Body of pancreas (tissue), 4 donors: Measurements from ENCODE around the gene S100A7. TPM values are rescaled to one million over a fixed set of nuclear protein-coding genes. Genes with fewer than 3 reads are reported as not detected.

Experiments
- ATAC-seq: fragments of 150-250 bp; one replicate; pipeline ENCODE4 v1.9.1; 2016
- DNase-seq, 4 donors: peaks; one replicate each; pipeline ENCODE4 v3.0.0-alpha.2; 2019
- H3K27ac ChIP-seq, 4 donors: fragments of 200-600 bp; sonication (generic); 1 replicate in 3 of 4; 2 replicates in 1 of 4; pipeline versions ENCODE4 v1.5.1 to v1.6.1; 2016 to 2019; ENCODE audit warnings: mild to moderate bottlenecking in 1 of 4, mixed read lengths in 1 of 4, moderate library complexity in 1 of 4
- H3K27me3 ChIP-seq, 2 donors: fragments of 200-600 bp; sonication (generic); one replicate each; pipeline ENCODE4 v1.6.0; 2016; ENCODE audit warnings: mild to moderate bottlenecking in 1 of 2
- H3K36me3 ChIP-seq, 2 donors: fragments of 200-600 bp; sonication (generic); replicated peaks in 1 of 2; 2 replicates each; pipeline ENCODE4 v1.5.1; 2016; ENCODE audit warnings: low read depth in 2 of 2; ENCODE audit not compliant: insufficient read depth in 1 of 2
- H3K4me1 ChIP-seq: fragments of 200-600 bp; sonication (generic); one replicate; pipeline ENCODE4 v1.6.0; 2016
- H3K4me3 ChIP-seq, 2 donors: fragments of 200-600 bp; sonication (generic); 1 replicate in 1 of 2; 2 replicates in 1 of 2; pipeline ENCODE4 v1.5.1; 2016 to 2019
- H3K9me3 ChIP-seq, 3 donors: fragments of 200-600 bp; sonication (generic); 1 replicate in 2 of 3; 2 replicates in 1 of 3; pipeline ENCODE4 v1.5.1; 2016
- CTCF ChIP-seq, 7 experiments: fragments of 450-650 bp in 4 of 7; fragments of 200-600 bp in 3 of 7; sonication (generic) in 3 of 7; IDR thresholded peaks; one replicate each; pipeline ENCODE4 v1.5.1; 2016 to 2019; ENCODE audit warnings: antibody characterized with exemption in 7 of 7
- POLR2A ChIP-seq, 3 donors: fragments of 450-650 bp; IDR thresholded peaks; one replicate each; pipeline ENCODE4 v1.6.1; 2016; ENCODE audit warnings: antibody characterized with exemption in 3 of 3, mild to moderate bottlenecking in 2 of 3
- WGBS, 2 donors: methylation state at CpG; one replicate each; pipeline ENCODE4 v1.1.5; 2017; 5-methylcytosine and 5-hydroxymethylcytosine counted together
- intact Hi-C: fragments of 100-400 bp; cut with DNase I; formaldehyde crosslinking; loops from one replicate; pipeline ENCODE4 v1.15.1; 2023
- total RNA-seq, 2 donors: library from RNA; depleted of rRNA; stranded (reverse); fragments of >200 nt; gene quantifications; one replicate each; pipeline ENCODE4 v1.1.0, GENCODE V29; 2016

Gene S100A7
- total RNA-seq, 2 donors from 2014 or later = not detected

GRCh38 chr1:153431002-153431401 is 29.4 kb downstream of the S100A7 start:
- TF ChIP-seq POLR2A (IDR thresholded peaks at IDR 0.05) (no peak), CTCF (IDR thresholded peaks at IDR 0.05) (no peak)
- Histone ChIP-seq H3K27me3 (no peaks in the 10 kb centered on the region), H3K9me3 (no peaks in the 10 kb centered on the region), H3K36me3 (no peaks in the 10 kb centered on the region), H3K27ac (no peak overlapping the region), H3K4me3 (no peak overlapping the region), H3K4me1 (no peaks in the 10 kb centered on the region)
- no peak for DNase-seq
- intact Hi-C loops = no loop called here
- WGBS, 2 donors = 65 to 73% methylated on average over 17 of the region's 17 CpGs
- ATAC-seq = no peak

- H3K27ac ChIP-seq = no peak overlapping the region
- no peak for DNase-seq
- no peaks in the 10 kb centered on the region for H3K4me1 ChIP-seq
- H3K4me3 ChIP-seq = no peak overlapping the region
- no peaks in the 10 kb centered on the region for H3K27me3 ChIP-seq
- intact Hi-C loops = no loop called here
- TF ChIP-seq CTCF (IDR thresholded peaks at IDR 0.05) = no peak
- TF ChIP-seq POLR2A (IDR thresholded peaks at IDR 0.05) = no peak
- no peaks in the 10 kb centered on the region for H3K9me3 ChIP-seq
- no peaks in the 10 kb centered on the region for H3K36me3 ChIP-seq
- ATAC-seq = no peak
- WGBS, 2 donors = 59 to 74% methylated on average over 3 of the region's 3 CpGs
Measured at GRCh38 chr1:153430561-153430960, 29.9 kb downstream of the S100A7 start.

GRCh38 chr1:153430166-153430553 is 30.3 kb downstream of the S100A7 start:
- ATAC-seq (no peak), DNase-seq (no peak)
- Histone ChIP-seq H3K4me3 (no peak overlapping the region), H3K4me1 (no peaks in the 10 kb centered on the region), H3K27me3 (no peaks in the 10 kb centered on the region), H3K27ac (no peak overlapping the region), H3K36me3 (no peaks in the 10 kb centered on the region), H3K9me3 (no peaks in the 10 kb centered on the region)
- WGBS, 2 donors = 65% methylated on average over 2 of the region's 2 CpGs; no CpG with 5 or more reads in 1 of the 2 donors
- TF ChIP-seq POLR2A (IDR thresholded peaks at IDR 0.05) (no peak), CTCF (IDR thresholded peaks at IDR 0.05) (no peak)
- intact Hi-C loops = no loop called here

- TF ChIP-seq CTCF (IDR thresholded peaks at IDR 0.05) = no peak
- no peak for TF ChIP-seq POLR2A (IDR thresholded peaks at IDR 0.05)
- no peaks in the 10 kb centered on the region for H3K4me1 ChIP-seq
- H3K36me3 ChIP-seq = no peaks in the 10 kb centered on the region
- 59 to 66% methylated on average over 7 of the region's 7 CpGs for WGBS, 2 donors
- no peaks in the 10 kb centered on the region for H3K27me3 ChIP-seq
- no peak overlapping the region for H3K27ac ChIP-seq
- ATAC-seq (no peak), DNase-seq (no peak)
- no peak overlapping the region for H3K4me3 ChIP-seq
- no peaks in the 10 kb centered on the region for H3K9me3 ChIP-seq
- intact Hi-C loops = no loop called here
Measured at GRCh38 chr1:153429266-153430165, 30.9 kb downstream of the S100A7 start.

GRCh38 chr1:153428791-153429190 is 31.7 kb downstream of the S100A7 start:
- Histone ChIP-seq H3K4me3 (no peak overlapping the region), H3K27ac (no peak overlapping the region), H3K9me3 (no peaks in the 10 kb centered on the region), H3K36me3 (no peaks in the 10 kb centered on the region), H3K4me1 (no peaks in the 10 kb centered on the region), H3K27me3 (peaks cover 0 to 1% of the 10 kb centered on the region in 2 donors)
- ATAC-seq (no peak), DNase-seq (no peak)
- WGBS, 2 donors = 23 to 26% methylated on average over 5 to 6 of the region's 6 CpGs
- intact Hi-C loops = no loop called here
- TF ChIP-seq POLR2A (IDR thresholded peaks at IDR 0.05) (no peak), CTCF (IDR thresholded peaks at IDR 0.05) (no peak)
